Mammary epithelial cell (primary cell): ENCODE measurements around the gene VAV2.

Source experiments
- EZH2 ChIP-seq: IDR thresholded peaks from 2 replicates; pipeline ENCODE4 v1.6.1; 2012; ENCODE audit warnings: low read length, inconsistent platforms, borderline replicate concordance
- TF ChIP-seq, protein P1 (sequence below), 2 donors: IDR thresholded peaks in 1 of 2; conservative IDR thresholded peaks in 1 of 2; 2 replicates each; pipeline ENCODE4 v1.5.1; 2011 to 2012; ENCODE audit warnings: inconsistent platforms in 2 of 2, low read length in 2 of 2, mild to moderate bottlenecking in 2 of 2, control low read depth in 1 of 2, low read depth in 1 of 2; ENCODE audit not compliant: insufficient read depth in 1 of 2; ENCODE audit errors: extremely low read depth in 1 of 2

DNA sequence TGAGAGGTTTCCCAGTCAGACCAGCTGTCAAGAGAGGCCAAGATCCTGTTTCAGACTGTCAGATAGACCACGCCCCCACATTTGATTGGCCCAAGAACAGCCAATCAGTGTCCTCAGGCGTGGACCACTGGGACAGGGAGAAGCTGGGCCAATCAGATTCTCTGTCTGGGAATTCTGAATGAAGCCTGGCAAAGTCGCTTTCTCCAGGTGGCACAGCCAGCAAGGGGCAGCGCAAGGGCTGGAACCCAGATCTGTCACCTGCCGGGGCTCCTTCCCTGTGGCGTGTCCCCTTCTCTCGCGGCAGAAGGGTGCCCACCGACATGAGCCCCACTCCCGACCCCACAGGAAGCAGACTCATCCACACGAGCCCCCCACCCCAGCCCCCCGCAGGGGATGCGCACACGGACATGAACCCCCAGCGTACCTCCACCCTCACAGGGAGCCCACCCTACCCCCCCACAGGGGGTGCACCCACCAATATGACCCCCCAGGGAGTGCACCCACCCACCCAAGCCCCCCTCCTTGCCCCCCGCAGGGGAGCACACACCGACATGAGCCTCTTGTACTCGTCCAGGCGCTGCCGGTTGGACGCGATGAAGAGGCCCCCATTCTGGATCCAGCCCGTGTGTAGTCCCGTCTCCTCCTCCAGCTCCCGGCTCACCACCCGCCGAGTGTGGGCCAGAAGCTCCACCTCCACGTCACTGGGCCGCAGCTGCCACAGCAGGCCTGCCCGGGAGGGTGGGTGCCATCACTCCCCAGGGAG, 260.1 kb downstream of the VAV2 start:
- TF ChIP-seq, protein P1, sequence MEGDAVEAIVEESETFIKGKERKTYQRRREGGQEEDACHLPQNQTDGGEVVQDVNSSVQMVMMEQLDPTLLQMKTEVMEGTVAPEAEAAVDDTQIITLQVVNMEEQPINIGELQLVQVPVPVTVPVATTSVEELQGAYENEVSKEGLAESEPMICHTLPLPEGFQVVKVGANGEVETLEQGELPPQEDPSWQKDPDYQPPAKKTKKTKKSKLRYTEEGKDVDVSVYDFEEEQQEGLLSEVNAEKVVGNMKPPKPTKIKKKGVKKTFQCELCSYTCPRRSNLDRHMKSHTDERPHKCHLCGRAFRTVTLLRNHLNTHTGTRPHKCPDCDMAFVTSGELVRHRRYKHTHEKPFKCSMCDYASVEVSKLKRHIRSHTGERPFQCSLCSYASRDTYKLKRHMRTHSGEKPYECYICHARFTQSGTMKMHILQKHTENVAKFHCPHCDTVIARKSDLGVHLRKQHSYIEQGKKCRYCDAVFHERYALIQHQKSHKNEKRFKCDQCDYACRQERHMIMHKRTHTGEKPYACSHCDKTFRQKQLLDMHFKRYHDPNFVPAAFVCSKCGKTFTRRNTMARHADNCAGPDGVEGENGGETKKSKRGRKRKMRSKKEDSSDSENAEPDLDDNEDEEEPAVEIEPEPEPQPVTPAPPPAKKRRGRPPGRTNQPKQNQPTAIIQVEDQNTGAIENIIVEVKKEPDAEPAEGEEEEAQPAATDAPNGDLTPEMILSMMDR (conservative IDR thresholded peaks at IDR 0.05 in 1 of 2, IDR thresholded peaks at IDR 0.05 in 1 of 2; ENCODE audit: extremely low read depth in 1 of 2, insufficient read depth in 1 of 2, low read depth in 1 of 2, low read length in 2 of 2) = no peak
- TF ChIP-seq EZH2 = no peak
